Hepatocyte (in vitro differentiated cells): ENCODE data around the gene MUC6.

Experiments
- CTCF ChIP-seq: fragments of 200-600 bp; sonication (generic); IDR thresholded peaks from 2 replicates; pipeline ENCODE4 v1.5.1; 2016; ENCODE audit warnings: antibody characterized with exemption, mild to moderate bottlenecking; ENCODE audit not compliant: poor library complexity
- EZH2 ChIP-seq: fragments of 200-600 bp; sonication (generic); IDR thresholded peaks from 2 replicates; pipeline ENCODE4 v1.6.1; 2016; ENCODE audit warnings: antibody characterized with exemption, mild to moderate bottlenecking, borderline replicate concordance

- TF ChIP-seq CTCF: no peak
- TF ChIP-seq EZH2: no peak
These were observed 23.5 kb downstream of the MUC6 start for GRCh38 chr11:1012740-1013630.
